ENCODE data around the gene PRR3.
"Not testable (repeated sequence)": the region's sequence is repeated elsewhere in the genome, so short reads cannot be mapped to it uniquely, and the experiment has no call there.

- TF ChIP-seq CTCF, POLR2AphosphoS5, EP300, POLR2A (IDR thresholded peaks at IDR 0.05): not testable (repeated sequence)
Observed at GRCh38 chr6:30521952-30522351, 35.1 kb upstream of the PRR3 start.

Data from stomach (tissue), 4 donors.